Testis (tissue), 2 donors: ENCODE data around the gene MRPS6.

ENCODE experiments used
- CTCF ChIP-seq, 3 experiments: fragments of 450-650 bp in 2 of 3; fragments of 200-600 bp in 1 of 3; sonication (generic) in 1 of 3; IDR thresholded peaks; one replicate each; pipeline ENCODE4 v1.5.1; 2016 to 2019; ENCODE audit warnings: antibody characterized with exemption in 3 of 3, mild to moderate bottlenecking in 2 of 3, moderate library complexity in 1 of 3
- POLR2A ChIP-seq: fragments of 450-650 bp; IDR thresholded peaks from one replicate; pipeline ENCODE4 v1.6.1; 2017; ENCODE audit warnings: antibody characterized with exemption, mild to moderate bottlenecking, moderate library complexity

GRCh38 chr21:34029743-34030528 is 43.4 kb upstream of the MRPS6 start:
- TF ChIP-seq CTCF (IDR thresholded peaks at IDR 0.05), result no peak
- TF ChIP-seq POLR2A, result no peak
